Ammon's horn (tissue), 1 donor: ENCODE data around the gene BBS5.
A peak's percentile ranks its signal among the peaks of the same experiment; 100 is the strongest.
"Not testable (repeated sequence)": the region's sequence is repeated elsewhere in the genome, so short reads cannot be mapped to it uniquely, and the experiment has no call there.

Experiments used
- DNase-seq: peaks from one replicate; pipeline ENCODE4 v3.0.0-alpha.2; 2016; ENCODE audit warnings: low spot score

The BBS5 gene

GRCh38 chr2:169486487-169486886 is 7.2 kb downstream of the BBS5 start:
- DNase-seq, result no peak

- DNase-seq, result no peak
These were observed 11.5 kb downstream of the BBS5 start for GRCh38 chr2:169490834-169491233.

DNA sequence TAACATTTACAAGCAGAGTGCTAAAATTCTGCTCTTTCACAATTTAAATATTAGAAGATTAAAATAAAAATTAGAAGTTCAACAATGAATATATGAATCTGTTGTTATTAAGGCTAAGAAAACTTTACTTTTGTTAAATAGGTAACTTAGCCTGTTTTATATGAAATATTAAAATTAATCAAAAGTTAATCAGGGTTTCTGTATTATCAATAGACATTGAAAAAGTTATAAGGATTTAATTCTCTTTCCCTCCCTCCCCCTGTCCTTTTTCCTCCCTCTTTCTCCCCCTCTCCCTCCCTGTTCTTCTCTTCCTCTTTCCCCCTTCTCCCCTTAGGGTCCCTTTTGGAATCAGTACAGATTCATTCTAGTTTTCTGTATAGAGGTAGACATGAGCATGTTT is 12.1 kb downstream of the BBS5 start:
- DNase-seq, result no peak

GRCh38 chr2:169493360-169493759 is 14.1 kb downstream of the BBS5 start:
- DNase-seq, result no peak

GRCh38 chr2:169495310-169495928 is 16.1 kb downstream of the BBS5 start:
- no peak for DNase-seq

DNA sequence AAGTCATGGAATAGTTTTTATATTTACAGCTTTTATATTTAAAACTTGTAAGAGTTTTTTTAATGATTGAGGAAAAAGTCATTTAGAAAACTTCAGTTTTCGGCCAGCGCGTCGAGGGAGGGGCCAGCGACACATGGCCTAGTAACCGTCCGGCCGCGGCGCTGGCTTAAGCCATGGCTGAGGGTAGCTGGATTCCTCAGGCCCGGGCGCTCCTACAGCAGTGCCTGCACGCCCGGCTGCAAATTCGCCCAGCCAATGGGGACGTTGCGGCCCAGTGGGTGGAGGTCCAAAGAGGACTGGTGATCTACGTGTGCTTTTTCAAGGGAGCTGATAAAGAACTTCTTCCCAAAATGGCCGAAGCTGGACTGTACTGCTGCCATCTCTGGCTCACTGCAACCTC is 25.4 kb downstream of the BBS5 start:
- DNase-seq, result no peak

DNA sequence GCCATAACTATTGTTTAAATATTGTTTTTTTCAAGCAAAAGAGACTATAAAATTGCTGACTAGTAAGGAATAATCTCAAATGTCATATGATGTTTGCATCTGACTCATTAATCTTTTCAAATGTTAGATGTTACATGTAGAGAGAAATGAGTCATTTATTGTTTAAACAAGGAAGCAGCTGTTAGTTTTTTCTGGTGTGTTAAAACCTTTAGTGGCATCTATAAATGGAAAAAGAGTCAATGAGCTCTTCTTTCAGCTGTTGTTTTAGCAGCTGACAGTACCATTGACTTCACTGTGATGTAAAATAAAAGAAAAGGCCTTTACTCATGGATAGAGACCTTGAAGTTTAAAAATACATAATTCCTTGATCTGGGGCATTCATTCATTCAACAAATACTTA is 28.4 kb downstream of the BBS5 start:
- DNase-seq, result no peak

DNA sequence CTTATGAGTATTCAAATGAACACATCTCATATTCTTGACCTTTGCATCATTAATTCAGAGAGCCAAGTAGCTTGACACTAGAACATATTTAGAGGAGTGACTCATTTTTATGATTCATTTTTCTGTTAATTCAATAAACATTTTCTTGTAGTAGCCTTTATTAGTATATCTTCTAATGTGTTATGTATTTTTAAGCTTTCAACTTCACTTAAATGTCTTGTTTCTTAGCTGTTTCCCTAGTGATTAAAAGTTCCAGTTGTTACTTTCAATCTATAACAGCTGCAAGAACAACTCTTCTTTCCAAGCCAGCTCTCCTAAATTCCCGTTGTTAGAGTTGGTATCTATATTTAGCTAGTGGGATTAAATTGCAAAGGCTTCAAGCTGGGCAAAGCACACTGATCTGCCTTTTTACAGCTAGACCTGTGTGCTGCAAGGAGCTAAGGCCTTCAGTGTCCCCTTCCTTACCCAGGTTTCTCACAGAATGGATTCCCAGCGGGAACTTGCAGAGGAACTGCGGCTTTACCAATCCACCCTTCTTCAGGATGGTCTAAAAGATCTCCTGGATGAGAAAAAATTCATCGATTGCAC is 30.1 kb downstream of the BBS5 start, which contains the start of gene KLHL41:
Gene KLHL41 (plus strand): TSS at position 405 of the 588 bp plus-strand sequence. CDS start 77 bp downstream, at position 482.
- no peak for DNase-seq

GRCh38 chr2:169509955-169510354 is 30.7 kb downstream of the BBS5 start:
- no peak for DNase-seq

DNA sequence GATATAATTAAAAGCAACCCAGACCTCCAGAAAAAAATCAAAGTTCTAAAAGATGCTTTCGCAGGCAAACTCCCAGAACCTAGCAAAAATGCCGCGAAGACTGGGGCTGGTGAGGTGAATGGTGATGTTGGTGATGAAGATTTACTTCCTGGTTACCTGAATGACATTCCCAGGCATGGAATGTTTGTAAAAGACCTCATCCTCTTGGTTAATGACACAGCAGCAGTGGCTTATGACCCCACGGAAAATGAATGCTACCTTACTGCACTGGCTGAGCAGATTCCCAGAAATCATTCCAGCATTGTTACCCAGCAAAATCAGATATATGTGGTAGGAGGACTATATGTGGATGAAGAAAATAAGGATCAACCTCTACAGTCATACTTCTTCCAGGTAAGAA is 31.2 kb downstream of the BBS5 start:
- DNase-seq, result no peak

- DNase-seq, result no peak
These were observed 32.5 kb downstream of the BBS5 start for GRCh38 chr2:169511818-169512217.

- DNase-seq, result no peak
These were observed 33.2 kb downstream of the BBS5 start for GRCh38 chr2:169512525-169512924.

GRCh38 chr2:169513094-169513493 is 33.8 kb downstream of the BBS5 start:
- no peak for DNase-seq

- no peak for DNase-seq
These were observed 34.6 kb downstream of the BBS5 start for GRCh38 chr2:169513926-169514325.

DNA sequence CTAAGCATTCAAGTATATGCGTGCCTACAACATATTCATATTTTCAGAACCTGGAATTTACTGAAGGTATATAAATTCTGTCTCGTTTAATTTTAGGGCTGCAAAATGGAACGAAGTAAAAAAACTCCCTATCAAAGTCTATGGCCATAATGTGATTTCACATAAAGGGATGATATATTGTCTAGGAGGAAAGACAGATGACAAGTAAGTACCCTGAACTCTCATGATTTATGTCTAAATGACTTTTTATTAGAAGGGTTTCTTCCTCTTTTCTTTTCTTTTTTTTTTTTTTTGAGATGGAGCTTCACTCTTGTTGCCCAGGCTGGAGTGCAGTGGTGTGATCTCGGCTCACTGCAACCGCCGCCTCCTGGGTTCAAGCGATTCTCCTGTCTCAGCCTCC is 35.5 kb downstream of the BBS5 start:
- not testable (repeated sequence) for DNase-seq

DNA sequence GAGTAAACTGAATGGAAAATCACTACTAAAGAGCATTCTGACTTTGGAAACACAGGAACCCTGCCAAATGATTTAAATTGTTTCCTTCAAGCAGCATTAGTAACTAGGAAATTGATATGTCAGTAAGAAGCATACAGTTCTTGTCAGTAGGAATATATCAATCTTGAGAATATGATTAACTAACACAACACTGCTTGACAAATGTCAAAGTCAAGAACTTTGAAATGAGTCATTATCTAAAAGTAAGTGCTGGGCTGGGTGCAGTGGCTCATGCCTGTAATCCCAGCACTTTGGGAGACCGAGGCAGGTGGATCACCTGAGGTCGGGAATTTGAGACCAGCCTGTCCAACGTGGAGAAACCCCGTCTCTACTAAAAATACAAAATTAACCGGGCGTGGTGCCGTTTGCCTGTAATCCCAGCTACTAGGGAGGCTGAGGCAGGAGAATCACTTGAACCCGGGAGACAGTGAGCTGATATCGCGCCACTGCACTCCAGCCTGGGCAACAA is 37.2 kb downstream of the BBS5 start:
- not testable (repeated sequence) for DNase-seq

GRCh38 chr2:169520896-169521295 is 41.6 kb downstream of the BBS5 start:
- DNase-seq, result no peak

DNA sequence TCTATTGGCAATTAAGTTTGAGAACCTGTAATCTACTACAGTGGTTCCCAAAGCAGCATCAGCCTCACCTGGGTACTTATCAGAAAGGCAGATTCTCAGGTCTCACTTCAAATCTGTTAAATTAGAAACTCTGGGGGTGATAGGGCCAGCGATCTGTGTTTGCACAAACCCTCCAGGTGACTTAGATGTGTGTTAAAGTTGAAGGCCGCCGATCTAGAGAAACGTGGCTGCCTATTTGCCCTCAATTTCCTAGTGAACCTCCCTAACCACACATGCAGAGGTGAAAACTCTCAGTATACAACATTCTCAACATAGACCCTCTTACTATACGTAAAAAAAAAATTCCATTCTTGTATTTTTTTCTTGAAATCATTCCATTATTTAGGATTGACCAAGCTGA is 44.4 kb downstream of the BBS5 start:
- no peak for DNase-seq

DNA sequence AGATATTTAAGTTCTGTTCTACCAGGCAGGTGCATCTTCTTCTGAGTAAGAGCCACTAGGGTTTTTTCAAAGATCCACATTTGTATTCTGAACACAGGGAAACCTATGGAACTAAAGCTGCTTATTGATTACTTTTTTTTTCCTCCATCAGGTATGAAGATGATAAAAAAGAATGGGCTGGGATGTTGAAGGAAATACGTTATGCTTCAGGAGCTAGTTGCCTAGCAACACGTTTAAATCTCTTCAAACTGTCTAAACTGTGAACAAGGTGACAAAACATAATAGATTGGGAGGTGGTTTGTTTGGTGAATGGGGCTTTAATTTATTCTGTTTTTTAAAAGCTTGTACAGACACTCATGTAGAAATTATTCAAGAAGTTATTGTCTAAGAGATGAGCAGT is 46.1 kb downstream of the BBS5 start:
- no peak for DNase-seq

GRCh38 chr2:169526451-169526850 is 47.2 kb downstream of the BBS5 start:
- DNase-seq, result no peak

GRCh38 chr2:169528271-169528701 is 49.0 kb downstream of the BBS5 start:
- peak; percentile 63 for DNase-seq

DNA sequence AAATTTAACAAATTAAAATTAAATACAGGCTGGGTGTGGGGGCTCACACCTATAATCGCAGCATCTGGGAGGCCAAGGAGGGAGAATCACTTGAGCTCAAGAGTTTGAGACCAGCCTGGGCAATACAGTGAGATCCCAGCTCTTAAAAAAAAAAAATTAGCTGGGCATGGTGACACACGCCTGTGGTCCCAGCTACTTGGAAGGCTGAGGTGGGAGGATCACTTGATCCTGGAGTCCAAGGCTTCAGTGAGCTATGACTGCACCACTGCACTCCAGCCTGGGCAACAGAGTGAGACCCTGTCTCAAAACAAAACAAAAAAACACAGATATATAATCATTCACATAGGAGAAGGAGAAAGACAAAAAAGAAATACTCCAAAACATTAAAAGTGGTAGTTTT is 60.2 kb downstream of the BBS5 start:
- DNase-seq, result not testable (repeated sequence)

DNA sequence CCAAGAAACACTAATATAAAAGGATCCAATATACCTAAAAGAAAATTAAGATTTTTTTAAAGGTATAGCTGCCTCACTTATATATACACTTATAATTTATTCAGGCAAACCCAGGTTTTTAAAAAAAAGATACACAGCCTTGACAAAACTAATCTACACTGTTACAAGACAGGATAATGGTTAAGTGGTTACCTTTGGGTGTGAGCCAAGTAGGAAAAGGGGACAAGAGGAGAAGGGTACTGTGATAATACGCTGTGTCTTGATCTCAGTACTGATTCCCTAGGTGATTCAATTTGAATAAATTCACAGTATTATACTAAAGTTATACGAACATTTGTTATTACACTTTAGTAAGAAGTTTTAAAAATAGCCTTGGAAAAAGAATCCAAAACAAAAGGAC is 60.9 kb downstream of the BBS5 start:
- DNase-seq, result no peak

DNA sequence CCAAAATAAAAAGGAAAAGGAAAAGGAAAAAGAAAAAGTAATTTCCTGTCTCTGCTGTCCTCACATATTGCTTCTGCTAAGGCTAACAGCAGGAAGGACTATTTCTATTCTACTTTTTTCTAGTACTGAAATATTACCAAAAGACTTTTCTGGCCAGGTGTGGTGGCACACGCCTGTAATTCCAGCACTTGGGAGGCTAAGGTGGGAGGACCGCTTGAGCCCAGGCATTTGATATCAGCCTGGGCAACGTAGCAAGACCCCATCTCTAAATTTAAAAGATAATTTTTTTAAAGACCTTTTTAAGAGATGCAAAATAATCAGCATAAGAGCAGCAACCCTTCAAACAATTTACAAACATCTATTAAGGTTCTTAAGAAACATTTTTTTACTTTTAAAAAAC is 63.1 kb downstream of the BBS5 start:
- no peak for DNase-seq
